ENCODE data around the gene DNAI7. TPM values are rescaled to one million over a fixed set of nuclear protein-coding genes. Genes with fewer than 3 reads are reported as not detected.

DNAI7 gene
- total RNA-seq, 1 donor from 2014 or later: not detected

GRCh38 chr12:25058658-25059058 lies 136.3 kb downstream of the DNAI7 start:
- H3K4me3 ChIP-seq: no peak overlapping the region
- TF ChIP-seq CTCF (IDR thresholded peaks at IDR 0.05): no peak

More at GRCh38 chr12:25058658-25059058, 136.3 kb downstream of the DNAI7 start:
- DNase-seq (ENCODE audit: low spot score in 2 of 2): no peak
- intact Hi-C loops (cut with DNase I): no loop called here
- H3K4me1 ChIP-seq: no peaks in the 10 kb centered on the region
- H3K9me3 ChIP-seq: no peaks in the 10 kb centered on the region
- H3K27ac ChIP-seq: no peak overlapping the region
- no peaks in the 10 kb centered on the region for H3K27me3 ChIP-seq
- H3K36me3 ChIP-seq: no peaks in the 10 kb centered on the region

Other genes with a start within 250 kb of the DNAI7 start
- 16.5 TPM for gene BCAT1, start 246.1 kb downstream of the DNAI7 start, total RNA-seq
- 0.85 TPM for gene ETFRF1, start 77 bp upstream of the DNAI7 start, total RNA-seq
- gene KRAS, start 55.8 kb upstream of the DNAI7 start, total RNA-seq: 9.8 TPM

Data from ascending aorta (tissue), 2 donors.